Activated CD8-positive, alpha-beta memory T cell treated with anti-CD3 and anti-CD28 coated beads, Interleukin-2, amount 50 U/mL, for 1 hour (primary cell): ENCODE results near the gene ERBIN.
"Not testable (repeated sequence)": the region's sequence is repeated elsewhere in the genome, so short reads cannot be mapped to it uniquely, and the experiment has no call there.

Experiments
- DNase-seq: peaks from one replicate; pipeline ENCODE4 v3.0.0-alpha.2; 2020; ENCODE audit errors: extremely low read depth

The ERBIN gene

DNA sequence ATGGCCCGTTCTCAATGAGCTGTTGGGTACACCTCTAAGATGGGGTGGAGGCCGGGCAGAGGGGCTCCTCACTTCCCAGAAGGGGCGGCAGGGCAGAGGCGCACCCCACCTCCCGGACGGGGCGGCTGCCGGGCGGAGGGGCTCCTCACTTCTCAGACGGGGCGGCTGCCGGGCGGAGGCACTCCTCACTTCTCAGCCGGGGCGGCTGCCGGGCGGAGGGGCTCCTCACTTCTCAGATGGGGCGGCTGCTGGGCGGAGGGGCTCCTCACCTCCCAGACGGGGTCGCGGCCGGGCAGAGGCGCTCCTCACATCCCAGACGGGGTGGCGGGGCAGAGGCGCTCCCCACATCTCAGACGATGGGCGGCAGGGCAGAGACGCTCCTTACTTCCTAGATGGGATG lies 31.3 kb downstream of the ERBIN start:
- DNase-seq = not testable (repeated sequence)

DNA sequence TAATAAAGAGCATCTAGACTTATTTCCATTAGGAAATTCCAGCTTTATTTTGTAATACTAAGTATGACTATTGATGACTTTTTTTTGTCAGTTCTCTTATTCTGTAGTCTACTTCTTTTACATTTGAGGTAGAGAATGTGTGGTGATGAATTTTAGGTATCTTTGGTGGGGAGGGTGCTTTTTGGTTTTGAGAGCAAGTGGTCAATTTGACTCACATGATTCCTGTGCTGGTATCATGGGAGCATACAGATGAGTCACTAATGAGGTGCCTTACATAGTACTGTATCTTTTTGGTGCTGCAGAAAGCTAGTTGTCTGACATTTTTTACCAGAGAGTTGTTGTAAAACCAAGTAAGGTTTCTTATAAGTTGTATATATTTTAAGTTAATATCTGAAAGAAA lies 35.3 kb downstream of the ERBIN start:
- DNase-seq = no peak

DNA sequence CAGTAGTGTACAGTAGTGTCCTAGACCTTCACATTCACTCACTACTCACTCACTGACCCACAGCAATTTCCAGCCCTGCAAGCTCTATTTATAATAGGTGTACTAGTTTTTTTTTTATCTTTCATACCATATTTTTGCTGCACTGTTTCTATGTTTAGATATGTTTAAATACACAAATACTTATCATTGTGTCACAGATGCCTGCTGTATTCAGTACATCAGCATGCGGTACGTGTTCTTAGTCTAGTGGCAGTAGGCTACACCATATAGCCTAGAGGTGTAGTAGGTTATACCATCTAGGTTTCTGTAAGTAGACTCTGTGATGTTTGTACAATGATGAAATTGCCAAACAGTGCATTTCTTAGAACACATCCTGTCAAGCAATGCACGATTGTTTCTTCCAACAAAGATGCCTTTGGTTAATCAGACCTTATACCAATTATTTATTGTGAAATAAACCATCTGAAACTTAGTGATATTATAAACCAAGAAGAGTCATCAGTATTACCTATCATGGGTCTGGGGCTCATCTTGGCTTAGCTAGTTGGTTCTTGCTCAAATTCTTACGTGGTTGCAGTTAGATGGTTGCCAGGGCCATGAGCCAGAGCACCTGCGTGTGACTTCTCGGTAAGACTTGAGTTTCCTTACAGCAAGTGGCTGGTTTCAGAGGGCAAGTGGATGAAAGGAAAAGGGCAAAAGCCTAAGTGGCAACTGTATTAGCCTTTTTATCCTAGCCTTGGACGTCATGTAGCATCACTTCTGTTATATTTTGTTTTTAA lies 41.1 kb downstream of the ERBIN start:
- DNase-seq = no peak

DNA sequence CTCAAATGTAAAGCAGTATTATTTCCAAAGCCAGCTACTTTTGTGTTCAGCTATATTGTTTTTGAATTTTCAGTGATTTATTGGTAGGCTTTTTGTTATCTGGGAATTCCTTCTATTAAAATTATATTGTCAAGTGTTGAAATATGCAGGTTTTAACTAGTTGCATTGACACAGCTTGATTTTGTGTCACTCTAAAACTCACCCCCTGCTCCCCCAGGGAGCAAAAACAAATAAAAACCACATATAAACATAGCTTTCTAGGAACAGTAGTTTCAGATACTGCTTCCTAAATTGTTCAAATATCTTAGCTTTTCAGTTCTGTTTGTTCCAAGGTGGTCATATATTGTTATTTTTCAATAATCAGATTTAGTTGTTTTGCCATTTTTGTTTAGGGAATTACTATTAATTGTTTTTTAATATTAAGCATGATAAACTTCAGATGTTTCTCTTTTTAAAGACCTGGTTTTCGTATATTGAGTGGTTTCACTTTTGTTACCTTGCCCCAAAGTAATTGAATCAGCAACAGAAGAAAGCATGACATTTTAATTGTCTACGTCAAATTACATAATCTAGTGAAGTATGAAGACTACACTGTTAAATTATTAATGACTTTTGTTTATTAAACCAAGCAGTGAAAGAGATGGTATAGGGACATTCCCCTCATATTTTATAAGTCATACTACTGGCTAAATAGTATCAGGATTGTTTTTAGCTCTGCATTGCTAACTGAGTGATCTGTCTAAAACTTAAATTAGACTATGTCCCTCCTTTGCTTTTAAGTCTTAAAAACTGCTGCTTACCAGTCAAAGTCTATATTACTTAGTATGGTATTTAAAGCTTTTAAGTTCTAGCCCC lies 43.4 kb downstream of the ERBIN start:
- DNase-seq = no peak

DNA sequence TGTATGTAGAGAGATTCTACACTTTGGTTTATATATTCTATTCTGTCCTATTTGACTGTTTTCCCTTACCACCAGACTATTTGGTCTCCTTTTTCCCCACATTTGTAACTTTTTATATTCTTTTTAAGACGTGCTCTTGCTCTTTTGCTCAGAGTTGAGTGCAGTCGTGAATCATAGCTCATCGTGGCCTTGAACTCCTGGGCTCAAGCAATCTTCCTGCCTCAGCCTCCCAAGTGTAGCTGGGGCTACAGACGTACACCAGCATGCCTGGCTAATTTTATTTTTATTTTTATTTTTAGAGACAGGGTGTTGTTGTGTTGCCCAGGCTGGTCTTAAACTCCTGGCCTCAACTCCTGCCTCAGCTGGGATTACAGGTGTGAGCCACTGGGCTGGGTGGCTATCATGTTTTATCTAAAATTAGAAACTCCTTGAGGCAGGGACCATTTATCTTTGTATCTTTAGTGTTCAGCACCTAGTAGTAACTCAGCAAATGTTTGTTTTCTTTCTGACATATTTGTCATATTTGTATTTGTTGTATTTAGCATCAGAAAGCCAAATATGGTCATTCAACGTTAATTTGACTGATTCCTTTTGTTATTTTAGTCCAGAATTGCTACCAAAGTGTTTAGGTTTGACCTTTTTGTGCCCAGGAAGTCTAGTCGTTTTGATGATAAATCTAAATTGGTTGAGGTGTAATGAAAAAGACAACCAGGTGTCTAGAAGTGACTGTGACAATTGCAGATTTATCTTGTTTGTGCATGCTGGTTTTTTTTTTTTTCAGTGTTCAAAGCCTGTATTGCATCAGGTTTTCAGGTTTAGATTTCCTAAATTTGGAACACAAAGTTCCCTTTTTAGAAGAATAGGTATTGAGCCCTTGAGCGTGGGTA lies 44.3 kb downstream of the ERBIN start:
- DNase-seq = no peak

DNA sequence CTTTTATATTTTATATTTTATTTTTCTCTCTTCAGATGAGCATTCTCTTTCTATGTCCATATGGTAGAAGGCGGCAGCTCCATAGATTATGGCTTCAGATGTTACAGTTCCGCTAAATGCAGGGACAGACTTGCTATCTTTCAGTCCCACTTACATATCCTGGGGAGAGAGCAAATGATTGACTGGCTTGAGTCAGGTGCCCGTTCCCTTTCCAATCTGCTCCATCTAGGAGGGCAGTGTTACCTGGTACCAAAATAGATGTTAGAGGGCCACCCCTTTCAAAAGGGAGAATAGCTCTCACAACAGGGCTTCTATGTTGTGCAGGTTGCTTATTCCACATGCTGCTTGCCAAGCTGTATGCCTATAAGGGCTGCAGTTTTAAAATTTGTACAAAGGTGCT lies 45.3 kb downstream of the ERBIN start:
- DNase-seq = no peak

DNA sequence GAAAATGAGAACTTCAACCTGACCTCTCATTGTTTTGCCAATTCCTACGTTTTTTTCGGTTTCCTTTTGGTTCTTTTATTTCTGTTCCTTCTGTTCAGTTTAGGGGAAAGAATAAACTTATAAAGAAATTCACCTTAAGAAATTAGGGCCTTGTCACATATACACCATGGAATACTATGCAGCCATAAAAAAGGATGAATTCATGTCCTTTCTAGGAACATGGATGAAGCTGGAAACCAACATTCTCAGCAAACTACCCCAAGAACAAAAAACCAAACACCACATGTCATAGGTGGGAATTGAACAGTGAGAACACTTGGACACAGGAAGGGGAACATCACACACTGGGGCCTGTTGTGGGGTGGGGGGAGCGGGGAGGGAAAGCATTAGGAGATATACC lies 46.5 kb downstream of the ERBIN start:
- DNase-seq = not testable (repeated sequence)

DNA sequence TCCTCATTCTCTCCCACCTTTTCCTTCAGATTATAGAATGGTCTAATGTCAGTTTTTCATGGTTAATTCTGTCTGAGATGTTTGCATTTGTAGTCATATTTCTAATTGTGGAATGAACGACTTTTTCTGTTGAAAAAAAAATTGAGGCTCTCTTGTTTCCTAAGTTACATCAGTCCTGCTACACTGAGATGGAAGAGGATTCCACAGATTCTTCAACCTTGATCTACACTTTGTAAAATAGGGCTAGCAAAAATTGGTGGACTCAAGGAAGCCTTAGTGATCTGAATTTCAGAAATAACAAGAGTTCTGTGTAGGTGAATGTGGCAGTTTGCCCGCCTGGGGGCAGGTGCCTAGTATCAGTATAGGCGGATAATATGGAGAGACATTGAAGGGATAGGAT lies 51.9 kb downstream of the ERBIN start:
- no peak for DNase-seq

DNA sequence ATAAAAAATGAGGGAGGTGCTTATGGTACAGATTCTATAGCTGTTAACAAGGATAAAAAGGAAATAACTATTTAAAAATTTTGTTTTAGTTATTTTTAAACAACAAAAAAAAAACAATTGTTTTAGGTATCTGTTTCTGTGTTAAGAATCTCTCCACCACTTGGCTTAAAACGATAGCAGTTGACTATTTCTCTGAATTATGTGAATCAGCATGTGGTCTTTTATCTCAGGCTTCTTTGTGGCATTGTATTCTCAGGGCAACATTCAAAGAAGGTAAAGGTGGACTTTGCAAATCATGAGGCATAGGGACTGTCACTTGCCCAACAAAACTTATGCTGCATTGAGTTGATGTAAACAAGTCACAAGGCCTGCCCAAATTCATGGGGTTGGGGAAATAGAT lies 55.2 kb downstream of the ERBIN start:
- no peak for DNase-seq

DNA sequence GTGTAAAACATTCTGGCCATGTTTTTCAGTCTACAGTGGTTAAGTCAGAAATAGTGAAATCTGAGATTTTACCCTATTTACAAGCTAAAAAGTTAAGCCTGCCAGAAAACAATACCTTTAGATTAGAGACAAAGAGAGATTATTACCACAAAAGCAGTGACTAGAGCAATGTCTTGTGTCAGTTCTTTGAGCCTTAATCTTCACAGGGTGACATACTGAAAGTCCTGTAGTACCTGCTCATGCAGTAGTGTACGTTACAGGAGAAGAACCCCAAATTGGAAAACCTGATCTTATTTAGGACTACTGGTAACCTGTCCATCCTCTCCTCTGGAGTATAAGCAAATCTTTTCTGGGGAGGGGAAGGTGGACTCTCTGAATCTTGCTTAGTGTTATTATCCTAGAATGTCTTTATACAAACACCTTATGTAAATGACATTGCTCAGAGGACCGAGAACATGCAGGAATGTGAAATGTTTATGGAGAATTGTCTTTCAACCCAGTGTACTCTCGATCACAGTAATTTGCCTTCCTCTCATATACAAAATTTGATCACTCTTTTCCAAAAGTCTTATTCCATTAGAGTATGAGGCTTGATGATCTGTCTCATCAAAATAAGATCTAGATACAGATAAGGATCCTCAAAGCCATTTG lies 55.7 kb downstream of the ERBIN start:
- DNase-seq = no peak

DNA sequence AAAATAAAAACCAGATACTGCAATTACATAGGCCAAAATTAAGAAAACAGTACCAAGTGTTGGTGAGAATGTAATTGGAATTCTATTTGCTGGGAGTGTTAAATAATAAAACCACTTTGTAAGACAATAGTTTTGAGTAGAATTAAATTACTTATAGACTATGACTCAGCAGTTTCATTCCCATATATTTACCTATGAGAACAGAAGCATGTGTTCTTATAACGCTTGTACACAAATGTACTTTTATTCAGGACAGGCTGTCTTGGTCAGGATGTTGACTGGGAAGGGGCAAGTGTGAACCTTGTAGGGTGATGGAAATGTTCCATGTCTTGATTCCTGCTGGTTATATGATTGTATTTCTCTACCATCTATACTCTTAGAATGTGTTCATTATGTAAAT lies 56.3 kb downstream of the ERBIN start:
- DNase-seq = no peak

DNA sequence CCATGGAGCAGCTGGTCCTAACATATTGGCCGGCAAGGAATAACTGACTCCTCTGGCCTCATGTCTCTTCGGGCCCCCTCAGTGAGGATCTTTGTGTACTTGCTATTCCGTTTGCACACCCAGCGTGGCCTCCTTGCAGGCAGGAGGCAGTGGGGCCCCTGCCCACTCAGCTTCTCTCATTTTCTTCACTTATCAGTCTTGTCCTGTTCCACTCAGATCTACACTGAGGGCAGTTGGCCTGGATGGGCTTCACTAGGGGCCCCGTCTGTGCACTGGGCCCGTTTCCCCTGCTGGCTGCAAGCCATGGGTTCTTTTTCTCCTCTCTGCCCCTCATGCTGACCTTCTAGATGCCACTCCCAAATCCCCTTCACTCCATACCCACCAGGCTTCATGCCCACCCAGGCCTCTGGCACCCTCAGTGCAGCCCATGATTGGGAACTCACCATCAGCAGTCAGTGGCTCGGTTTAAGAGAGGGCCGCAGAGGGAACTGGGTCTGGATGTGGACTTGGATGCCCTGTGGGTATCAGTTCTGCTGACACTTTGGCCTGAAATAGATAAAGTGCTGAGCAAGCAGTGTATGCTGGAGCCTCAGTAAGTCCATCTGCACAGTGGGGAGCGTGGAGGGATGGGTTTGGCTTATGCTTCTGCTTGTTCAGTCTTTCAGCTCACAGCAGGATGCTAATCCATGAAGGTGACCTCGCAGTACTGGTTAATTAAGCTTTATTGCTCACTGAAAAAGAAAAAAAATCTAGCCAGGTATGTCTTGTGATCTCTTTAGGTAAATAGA lies 57.9 kb downstream of the ERBIN start:
- no peak for DNase-seq

DNA sequence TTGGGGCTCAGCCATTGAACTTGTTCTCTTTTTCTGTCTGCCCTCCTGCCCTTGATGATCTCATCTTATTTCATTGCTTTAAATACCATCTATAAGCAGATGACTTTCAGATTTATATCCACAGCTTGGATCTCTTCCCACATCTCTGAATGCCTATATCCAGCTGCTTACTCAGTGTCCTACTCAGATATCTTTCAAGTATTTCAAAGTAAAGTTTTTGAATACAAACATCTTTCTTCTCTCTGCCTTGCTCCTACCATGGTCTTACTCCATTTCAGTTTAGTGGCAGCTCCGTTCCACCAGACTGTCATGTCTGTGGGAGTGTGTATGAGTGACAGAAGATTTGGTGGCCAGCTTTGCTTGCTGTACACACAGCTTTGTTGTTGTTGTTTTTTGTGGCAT lies 59.7 kb downstream of the ERBIN start:
- DNase-seq = no peak

DNA sequence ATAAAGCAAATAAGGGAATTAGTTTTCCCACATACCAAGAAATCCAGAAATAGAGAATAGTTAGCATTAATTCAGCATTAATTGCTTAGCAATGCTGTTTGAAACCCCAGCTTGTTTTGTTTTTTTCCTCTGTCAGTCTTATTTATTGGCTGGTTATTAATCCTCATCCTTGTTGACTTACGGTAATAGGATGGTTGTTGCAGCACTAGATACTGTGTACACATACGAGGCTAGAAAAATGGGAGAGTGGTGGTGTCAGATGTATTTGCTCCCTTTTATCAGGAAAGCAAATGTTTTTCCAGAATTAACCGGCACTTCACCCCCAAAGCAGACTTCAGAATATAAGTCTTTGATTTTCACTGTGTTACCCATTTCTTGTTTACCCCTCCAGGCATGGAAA lies 60.4 kb downstream of the ERBIN start:
- DNase-seq = no peak

DNA sequence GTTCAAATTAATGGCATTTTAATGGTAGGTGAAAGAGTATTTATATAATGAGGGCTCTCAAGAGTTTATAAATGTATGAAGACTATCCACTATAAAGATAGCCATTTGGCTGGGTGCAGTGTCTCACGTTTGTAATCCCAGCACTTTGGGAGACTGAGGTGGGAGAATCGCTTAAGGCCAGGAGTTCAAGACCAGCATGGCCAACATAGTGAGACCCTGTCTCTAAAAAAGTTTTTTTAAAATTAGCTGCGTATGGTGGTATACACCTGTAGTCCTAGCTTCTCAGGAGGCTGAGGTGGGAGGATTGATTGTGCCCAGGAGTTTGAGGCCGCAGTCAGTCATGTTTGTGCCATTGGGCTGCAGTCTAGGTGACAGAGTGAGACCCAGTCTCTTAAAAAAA lies 61.6 kb downstream of the ERBIN start:
- no peak for DNase-seq

DNA sequence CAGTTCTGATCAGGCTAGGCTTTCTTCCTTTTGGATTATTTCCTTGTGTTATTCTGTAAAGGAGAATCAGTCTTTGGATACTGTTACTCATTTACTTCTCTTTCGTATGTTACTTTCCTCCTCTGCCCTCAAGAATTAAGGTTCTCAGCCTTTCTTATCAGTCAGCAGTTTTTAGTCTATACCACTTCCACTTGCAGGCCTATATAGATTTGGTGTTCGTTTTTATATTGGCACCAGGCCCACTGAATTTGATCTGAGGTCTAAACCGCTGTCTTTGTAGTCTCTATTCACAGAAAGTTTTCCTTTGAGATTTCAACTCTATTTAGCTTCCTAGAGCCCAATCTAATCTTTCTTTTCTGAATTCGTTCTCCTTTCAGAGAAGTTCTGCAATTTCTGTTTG lies 62.8 kb downstream of the ERBIN start:
- DNase-seq = no peak

DNA sequence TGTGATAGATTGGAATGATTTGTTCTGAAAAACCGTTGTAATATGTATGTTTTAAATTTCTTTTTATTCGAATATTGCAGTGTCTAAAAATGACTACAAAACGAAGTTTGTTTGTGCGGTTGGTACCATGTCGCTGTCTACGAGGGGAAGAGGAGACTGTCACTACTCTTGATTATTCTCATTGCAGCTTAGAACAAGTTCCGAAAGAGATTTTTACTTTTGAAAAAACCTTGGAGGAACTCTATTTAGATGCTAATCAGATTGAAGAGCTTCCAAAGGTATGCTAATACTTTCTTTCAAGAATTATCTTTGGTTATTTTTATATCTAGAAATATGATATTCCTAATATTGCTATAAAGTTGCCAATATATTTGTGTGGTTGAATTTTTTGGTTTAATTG lies 66.3 kb downstream of the ERBIN start:
- DNase-seq = no peak

DNA sequence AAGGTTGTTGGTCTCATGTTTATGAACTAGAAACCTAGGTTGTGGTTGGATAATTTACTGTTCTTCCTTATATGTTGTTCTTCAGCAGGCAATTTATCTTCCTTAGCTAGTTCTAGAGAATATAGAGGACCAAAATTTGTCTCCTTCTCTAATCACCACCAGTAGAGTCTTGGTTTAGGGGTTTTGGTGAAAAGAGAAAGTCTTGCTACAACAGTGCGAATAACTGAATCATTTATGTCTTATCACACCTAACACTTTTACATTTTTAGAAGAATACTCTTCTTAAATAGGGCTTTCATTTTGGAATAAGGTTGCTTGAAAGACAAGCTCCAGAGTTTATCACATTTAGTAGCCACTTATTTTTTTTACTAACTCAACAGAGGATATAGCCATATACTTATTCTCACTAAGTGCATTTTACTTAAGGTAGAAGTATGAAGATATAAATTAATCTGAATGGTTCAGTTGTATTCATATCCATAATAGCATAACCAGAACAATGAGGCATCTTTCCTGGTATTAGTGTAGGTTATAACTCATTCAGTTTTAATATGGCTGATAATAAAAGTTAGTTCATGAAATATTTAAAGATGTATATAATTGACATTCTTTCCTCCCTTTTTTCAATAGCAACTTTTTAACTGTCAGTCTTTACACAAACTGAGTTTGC lies 67.9 kb downstream of the ERBIN start:
- no peak for DNase-seq

DNA sequence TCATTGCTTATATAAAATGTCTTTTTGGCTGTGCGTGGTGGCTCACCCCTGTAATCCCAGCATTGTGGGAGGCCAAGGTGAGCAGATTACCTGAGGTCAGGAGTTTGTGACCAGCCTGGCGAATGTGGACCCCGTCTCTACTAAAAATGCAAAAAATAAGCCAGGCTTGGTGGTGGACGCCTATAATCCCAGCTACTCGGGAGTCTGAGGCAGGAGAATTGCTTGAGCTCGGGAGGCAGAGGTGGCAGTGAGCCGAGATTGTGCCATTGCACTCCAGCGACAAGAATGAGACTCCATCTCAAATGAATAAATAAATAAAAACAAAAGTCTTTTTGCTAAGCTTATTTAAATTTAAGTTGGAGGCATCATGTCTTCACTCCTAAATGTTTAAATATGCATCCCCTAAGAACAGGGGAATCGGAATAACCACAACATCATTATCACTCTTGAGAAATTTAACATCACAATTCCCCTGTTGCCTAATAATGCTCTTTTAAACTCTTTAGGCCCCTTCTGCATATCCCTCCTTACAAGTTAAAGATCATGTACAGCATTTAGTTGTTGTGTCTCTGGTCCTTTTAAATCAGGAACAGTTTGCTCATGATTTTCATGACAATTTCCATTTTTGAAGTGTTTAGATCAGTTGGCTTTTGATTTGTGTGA lies 72.8 kb downstream of the ERBIN start:
- no peak for DNase-seq

DNA sequence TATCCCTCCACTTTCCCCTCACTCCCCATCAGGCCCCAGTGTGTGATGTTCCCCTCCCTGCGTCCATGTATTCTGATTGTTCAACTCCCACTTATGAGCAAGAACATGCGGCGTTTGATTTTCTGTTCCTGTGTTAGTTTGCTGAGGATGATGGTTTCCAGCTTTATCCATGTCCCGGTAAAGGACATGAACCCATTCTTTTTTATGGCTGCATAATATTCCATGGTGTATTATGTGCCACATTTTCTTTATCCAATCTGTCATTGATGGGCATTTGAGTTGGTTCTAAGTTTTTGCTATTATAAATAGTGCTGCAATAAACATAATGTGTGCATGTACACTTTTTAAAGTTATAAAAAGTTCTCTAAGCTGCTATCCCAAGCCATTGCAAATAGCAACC lies 75.6 kb downstream of the ERBIN start:
- no peak for DNase-seq
